ENCODE measurements around the gene SMARCA4. TPM values are rescaled to one million over a fixed set of nuclear protein-coding genes. Genes with fewer than 3 reads are reported as not detected.

The SMARCA4 gene
- total and polyA plus RNA-seq, 12 donors: 46.3 to 124 (median 64.9) TPM

- Histone ChIP-seq H3K36me3 (replicated peaks in 1 of 2) (peaks cover 0 to 54% of the 10 kb centered on the region in 2 donors), H3K9me3 (replicated peaks in 1 of 3) (no peaks in the 10 kb centered on the region), H3K27me3 (no peaks in the 10 kb centered on the region), H3K27ac (no peak overlapping the region), H3K4me3 (no peak overlapping the region), H3K4me1 (replicated peaks in 1 of 2) (peaks cover 0 to 8% of the 10 kb centered on the region in 2 donors)
- intact Hi-C loops (cut with DNase I): no loop called here
- TF ChIP-seq CTCF (IDR thresholded peaks at IDR 0.05) (no peak), POLR2A (IDR thresholded peaks at IDR 0.05) (no peak)
- 92 to 100% (median 96%) methylated on average over 8 to 24 of the region's 24 CpGs for WGBS, 4 donors
- peak in 1 of 7 donors; percentile 23 for DNase-seq
Measured at GRCh38 chr19:10913716-10914340, 47.0 kb upstream of the SMARCA4 start.

GRCh38 chr19:10915130-10916091 is 45.4 kb upstream of the SMARCA4 start:
- no peak overlapping the region for H3K4me3 ChIP-seq
- no peaks in the 10 kb centered on the region for H3K9me3 ChIP-seq (replicated peaks in 1 of 3)
- 51 to 63% (median 61%) methylated on average over 5 to 19 of the region's 19 CpGs for WGBS, 4 donors
- peak overlapping the region in 2 of 5 donors; percentile 27 to 32 for H3K27ac ChIP-seq
- H3K4me1 ChIP-seq (replicated peaks in 1 of 2): peaks cover 0 to 8% of the 10 kb centered on the region in 2 donors
- H3K27me3 ChIP-seq: no peaks in the 10 kb centered on the region
- TF ChIP-seq POLR2A (IDR thresholded peaks at IDR 0.05) (no peak), CTCF (IDR thresholded peaks at IDR 0.05) (no peak)
- H3K36me3 ChIP-seq (replicated peaks in 1 of 2): peaks cover 0 to 51% of the 10 kb centered on the region in 2 donors
- DNase-seq: peak; percentile 58 to 87 (median 80)
- intact Hi-C loops (cut with DNase I): no loop called here

- peaks cover 0 to 8% of the 10 kb centered on the region in 2 donors for H3K4me1 ChIP-seq (replicated peaks in 1 of 2)
- H3K27ac ChIP-seq: no peak overlapping the region
- TF ChIP-seq CTCF (IDR thresholded peaks at IDR 0.05) (no peak), POLR2A (IDR thresholded peaks at IDR 0.05) (no peak)
- H3K4me3 ChIP-seq: no peak overlapping the region
- peaks cover 0 to 57% of the 10 kb centered on the region in 2 donors for H3K36me3 ChIP-seq (replicated peaks in 1 of 2)
- H3K27me3 ChIP-seq: no peaks in the 10 kb centered on the region
- intact Hi-C loops (cut with DNase I): no loop called here
- no peaks in the 10 kb centered on the region for H3K9me3 ChIP-seq (replicated peaks in 1 of 3)
- no peak for DNase-seq
- WGBS, 4 donors: 86 to 100% (median 92%) methylated on average over 1 to 6 of the region's 6 CpGs
Measured at GRCh38 chr19:10916602-10917001, 44.2 kb upstream of the SMARCA4 start.

- WGBS, 4 donors: 90 to 93% (median 91%) methylated on average over 11 of the region's 11 CpGs
Measured at GRCh38 chr19:10918359-10918758, 42.5 kb upstream of the SMARCA4 start.

More at GRCh38 chr19:10918359-10918758, 42.5 kb upstream of the SMARCA4 start:
- H3K27me3 ChIP-seq: no peaks in the 10 kb centered on the region
- H3K36me3 ChIP-seq (replicated peaks in 1 of 2): peaks cover 0 to 60% of the 10 kb centered on the region in 2 donors
- no peak for TF ChIP-seq CTCF (IDR thresholded peaks at IDR 0.05)
- no peak overlapping the region for H3K4me3 ChIP-seq
- H3K27ac ChIP-seq: no peak overlapping the region
- H3K9me3 ChIP-seq (replicated peaks in 1 of 3): no peaks in the 10 kb centered on the region
- H3K4me1 ChIP-seq (replicated peaks in 1 of 2): peaks cover 0 to 8% of the 10 kb centered on the region in 2 donors
- no peak for DNase-seq
- intact Hi-C loops (cut with DNase I): no loop called here
